GM12864 (cell line): ENCODE results near the gene CATSPERB.
"Not testable (repeated sequence)": the region's sequence is repeated elsewhere in the genome, so short reads cannot be mapped to it uniquely, and the experiment has no call there.

ENCODE experiments used
- DNase-seq: peaks from one replicate; pipeline ENCODE4 v3.0.0-alpha.2; 2011; ENCODE audit warnings: low read depth
- H3K4me3 ChIP-seq: 2 replicates; pipeline ENCODE4 v1.5.1; 2011; ENCODE audit warnings: mild to moderate bottlenecking, low read depth, low read length, control low read depth
- CTCF ChIP-seq: IDR thresholded peaks from 2 replicates; pipeline ENCODE4 v1.5.1; 2011; ENCODE audit warnings: low read depth, mild to moderate bottlenecking, moderate library complexity, low read length, control low read depth, inconsistent platforms; ENCODE audit errors: missing control alignments

The CATSPERB gene

GRCh38 chr14:91611528-91611927, 120.4 kb downstream of the CATSPERB start:
- DNase-seq = no peak
- no peak overlapping the region for H3K4me3 ChIP-seq
- no peak for TF ChIP-seq CTCF

DNA sequence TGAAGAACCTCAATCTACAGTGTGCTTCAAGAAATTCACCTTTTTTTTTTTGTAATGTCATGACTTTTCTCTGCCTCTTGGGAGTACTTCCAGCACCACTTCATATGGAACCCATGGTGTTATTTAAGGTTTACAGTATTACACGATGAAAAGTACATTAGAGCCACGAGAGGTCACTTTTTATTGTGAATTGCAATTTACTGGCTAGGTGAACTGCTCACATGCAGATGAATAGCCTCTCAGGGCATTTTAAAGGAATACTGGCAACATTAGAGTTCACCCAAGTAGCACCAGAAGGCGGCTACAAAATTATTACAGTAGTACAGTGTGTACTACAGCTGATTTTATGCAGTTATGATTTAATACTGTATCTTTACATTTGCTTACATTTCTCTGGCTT, 122.7 kb downstream of the CATSPERB start:
- DNase-seq = no peak
- no peak overlapping the region for H3K4me3 ChIP-seq
- no peak for TF ChIP-seq CTCF

DNA sequence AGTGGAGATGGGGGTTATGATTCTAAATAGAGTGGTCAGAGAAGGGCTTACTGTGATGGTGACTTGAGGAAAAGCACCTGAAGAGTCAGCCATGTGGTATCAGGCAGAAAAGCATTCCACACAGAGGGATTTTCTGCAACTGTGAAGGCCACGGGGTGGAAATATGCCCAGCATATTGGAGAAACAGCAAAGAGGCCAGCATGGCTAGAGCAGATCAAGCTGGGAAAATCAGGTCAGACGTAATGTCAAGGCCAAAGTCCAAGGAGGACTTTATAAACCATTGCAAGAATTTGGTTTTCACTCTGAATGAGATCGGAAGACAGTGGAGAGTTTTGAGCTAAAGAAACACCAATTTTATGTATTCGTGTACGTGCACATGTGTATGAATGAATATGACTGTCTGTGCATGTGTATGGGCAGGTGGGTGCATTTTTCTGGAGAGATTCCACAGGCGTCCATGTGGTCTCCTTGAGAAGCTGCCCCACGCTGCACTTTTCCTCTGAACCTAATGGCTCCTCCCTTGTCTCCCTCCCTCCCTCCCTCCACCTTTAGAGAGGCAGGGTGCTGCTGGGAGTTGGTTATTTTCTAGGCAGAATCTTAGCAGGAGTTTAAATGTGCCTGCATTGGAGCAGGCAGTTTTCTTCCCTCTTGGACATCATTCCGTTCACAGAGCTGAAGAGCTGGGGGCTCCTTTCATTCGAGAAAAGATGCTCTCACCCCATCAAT, 124.4 kb downstream of the CATSPERB start:
- no peak overlapping the region for H3K4me3 ChIP-seq

GRCh38 chr14:91606851-91607250, 125.0 kb downstream of the CATSPERB start:
- no peak for TF ChIP-seq CTCF
- no peak for DNase-seq

More for the DNA sequence above, 124.4 kb downstream of the CATSPERB start:
- TF ChIP-seq CTCF = no peak
- no peak for DNase-seq

DNA sequence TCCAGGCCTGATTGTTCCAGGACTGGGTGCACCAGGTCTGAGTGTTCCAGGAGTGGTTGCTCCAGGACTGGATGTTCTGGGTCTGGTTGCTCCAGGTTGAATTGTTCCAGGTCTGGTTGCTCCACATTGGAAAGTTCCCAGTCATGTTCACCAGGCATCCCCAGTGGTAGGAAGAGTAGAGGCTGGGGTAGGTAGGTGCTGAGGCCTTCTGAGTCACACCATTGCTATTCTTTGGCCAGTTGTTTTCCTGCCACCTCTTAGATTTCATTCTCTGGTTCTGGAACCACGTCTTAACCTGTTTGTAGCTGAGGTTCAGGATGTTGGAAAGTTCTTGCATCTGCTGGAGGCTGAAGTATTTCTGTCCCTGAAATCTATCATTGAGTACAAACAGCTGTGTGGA, 127.3 kb downstream of the CATSPERB start:
- not testable (repeated sequence) for DNase-seq, H3K4me3 ChIP-seq

More at GRCh38 chr14:91606851-91607250, 125.0 kb downstream of the CATSPERB start:
- H3K4me3 ChIP-seq = no peak overlapping the region

GRCh38 chr14:91599994-91600393, 131.9 kb downstream of the CATSPERB start:
- no peak for TF ChIP-seq CTCF
- no peak overlapping the region for H3K4me3 ChIP-seq
- no peak for DNase-seq

GRCh38 chr14:91595736-91596135, 136.2 kb downstream of the CATSPERB start:
- DNase-seq = no peak

DNA sequence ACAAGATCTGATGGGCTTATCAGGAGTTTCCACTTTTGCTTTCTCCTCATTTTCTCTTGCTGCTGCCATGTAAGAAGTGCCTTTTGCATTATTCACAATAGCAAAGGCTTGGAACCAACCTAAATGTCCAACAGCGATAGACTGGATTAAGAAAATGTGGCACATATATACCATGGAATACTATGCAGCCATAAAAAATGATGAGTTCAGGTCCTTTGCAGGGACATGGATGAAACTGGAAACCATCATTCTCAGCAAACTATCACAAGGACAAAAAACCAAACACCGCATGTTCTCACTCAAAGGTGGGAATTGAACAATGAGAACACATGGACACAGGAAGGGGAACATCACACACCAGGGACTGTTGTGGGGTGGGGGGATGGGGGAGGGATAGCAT, 137.9 kb downstream of the CATSPERB start:
- not testable (repeated sequence) for DNase-seq, H3K4me3 ChIP-seq

More at GRCh38 chr14:91595736-91596135, 136.2 kb downstream of the CATSPERB start:
- TF ChIP-seq CTCF = no peak
- H3K4me3 ChIP-seq = no peak overlapping the region
